Heart left ventricle (tissue), 16 donors: ENCODE data around the gene NOP56. TPM values are rescaled to one million over a fixed set of nuclear protein-coding genes. Genes with fewer than 3 reads are reported as not detected.

Experiments used
- ATAC-seq, 4 donors: fragments of 200-7000 bp; cut with Tn5 transposase; one replicate each; pipeline ENCODE4 v1.9.1; 2020 to 2022; ENCODE audit warnings: moderate library complexity in 4 of 4, mild to moderate bottlenecking in 3 of 4, moderate number of reproducible peaks in 1 of 4
- DNase-seq, 5 donors: peaks; one replicate each; pipeline ENCODE4 v3.0.0-alpha.2; 2020
- H3K27ac ChIP-seq, 12 donors: fragments of 200-600 bp; sonication (generic) in 4 of 12; one replicate each; pipeline versions ENCODE4 v1.5.0 to v1.8.0; 2016 to 2022; ENCODE audit warnings: mild to moderate bottlenecking in 2 of 12
- H3K27me3 ChIP-seq, 9 donors: fragments of 200-600 bp; sonication (generic) in 2 of 9; one replicate each; pipeline versions ENCODE4 v1.5.1 to v1.8.0; 2016 to 2022; ENCODE audit warnings: mild to moderate bottlenecking in 3 of 9
- H3K36me3 ChIP-seq, 9 donors: fragments of 200-600 bp; sonication (generic) in 2 of 9; one replicate each; pipeline versions ENCODE4 v1.5.0 to v1.8.0; 2018 to 2022; ENCODE audit warnings: mild to moderate bottlenecking in 2 of 9
- H3K4me1 ChIP-seq, 12 donors: fragments of 200-600 bp; sonication (generic) in 4 of 12; one replicate each; pipeline versions ENCODE4 v1.5.0 to v1.8.0; 2016 to 2022; ENCODE audit warnings: mild to moderate bottlenecking in 3 of 12
- H3K4me3 ChIP-seq, 12 donors: fragments of 200-600 bp; sonication (generic) in 4 of 12; one replicate each; pipeline versions ENCODE4 v1.5.0 to v1.8.0; 2017 to 2022; ENCODE audit warnings: mild to moderate bottlenecking in 9 of 12, moderate library complexity in 4 of 12
- H3K9me3 ChIP-seq, 12 donors: fragments of 200-600 bp; sonication (generic) in 4 of 12; one replicate each; pipeline versions ENCODE4 v1.5.0 to v1.8.0; 2016 to 2022; ENCODE audit warnings: mild to moderate bottlenecking in 1 of 12
- CTCF ChIP-seq, 12 donors: fragments of 200-600 bp; sonication (generic) in 4 of 12; IDR thresholded peaks; one replicate each; pipeline versions ENCODE4 v1.5.0 to v1.8.0; 2018 to 2022; ENCODE audit warnings: antibody characterized with exemption in 12 of 12, mild to moderate bottlenecking in 5 of 12
- POLR2A ChIP-seq, 2 donors: fragments of 450-650 bp; IDR thresholded peaks; one replicate each; pipeline ENCODE4 v1.6.1; 2017; ENCODE audit warnings: antibody characterized with exemption in 2 of 2, mild to moderate bottlenecking in 2 of 2, moderate library complexity in 2 of 2
- WGBS, 4 donors: extraction: QIAGEN DNeasy Blood & Tissue Kit in 2 of 4; methylation state at CpG; one replicate each; pipeline versions ENCODE4 v1.1.5 to v1.1.7; 2013 to 2018; 5-methylcytosine and 5-hydroxymethylcytosine counted together
- intact Hi-C, 10 donors: fragments of 100-400 bp; cut with DNase I; formaldehyde crosslinking; loops; one replicate each; pipeline versions ENCODE4 v1.11.1 to v1.14.2; 2022
- polyA plus RNA-seq, 2 donors: library from polyadenylated mRNA; stranded (reverse); fragments of 200-250 nt; gene quantifications; one replicate each; pipeline ENCODE4 v1.2.3, GENCODE V29; 2013
- total RNA-seq, 9 donors: library from RNA; depleted of rRNA in 2 of 9; stranded (reverse); fragments of >200 nt in 2 of 9; fragmentation: NEBNext Ultra II Directional in 3 of 9; extraction: Animal tissue kit (Norgen Biotek cat#: 25700) in 3 of 9; gene quantifications; one replicate each; pipeline versions ENCODE4 v1.1.0 to v1.2.4, GENCODE V29; 2016 to 2023
- donor health status: ischemic (EF 13 %, LVEDD 7.1; RV severe dilation, severe dysfunction).
- donor health status: healthy with polysubstance abuse.
- donor health status: DM: no; HTN: yes; CAD: no.
- donor health status: DM: no; HTN: no; CAD: no.
- donor health status: ischemic (EF 25% LVEDD 6.9; RV normal size, moderate dysfunction).
- donor health status: ischemic (EF 25% LVEDD 5.7; RV mildly dilated, moderate dysfunction).
- donor health status: healthy.
- donor health status: DM: yes; HTN: yes; CAD: no.
- donor health status: ischemic (EF 35%, LVEDD 5.7; RV mildly dilated, moderate dysfunction).
- donor health status: nonischemic (EF 11% LVEDD 7.7; RV severe dilation, severe dysfunction).
- donor health status: DM: yes; HTN: yes; CAD: no.
- donor health status: PGD.
- donor health status: ischemic (EF 29% LVEDD 5.4; RV normal size, mild dysfunction).
- donor health status: nonischemic (EF 23%, LVEDD 6.1; RV moderate dilation, normal function).

The NOP56 gene
- total and polyA plus RNA-seq, 11 donors = 24.6 to 78.8 (median 51.0) TPM

GRCh38 chr20:2604506-2604835, 48.0 kb upstream of the NOP56 start:
- TF ChIP-seq CTCF (IDR thresholded peaks at IDR 0.05) (no peak), POLR2A (IDR thresholded peaks at IDR 0.05) (no peak)
- Histone ChIP-seq H3K9me3 (peaks cover 0 to 23% (median 11%) of the 10 kb centered on the region in 12 donors), H3K4me1 (no peaks in the 10 kb centered on the region), H3K36me3 (no peaks in the 10 kb centered on the region), H3K4me3 (no peak overlapping the region), H3K27me3 (peaks cover 0 to 3% (median 0%) of the 10 kb centered on the region in 9 donors), H3K27ac (no peak overlapping the region)
- DNase-seq = no peak
- no peak for ATAC-seq
- intact Hi-C loops = no loop called here
- WGBS, 4 donors = 39 to 46% (median 41%) methylated on average over 3 of the region's 3 CpGs

- no peak overlapping the region for H3K27ac ChIP-seq
- H3K36me3 ChIP-seq = no peaks in the 10 kb centered on the region
- H3K27me3 ChIP-seq = peaks cover 0 to 7% (median 0%) of the 10 kb centered on the region in 9 donors
- intact Hi-C loops = no loop called here
- TF ChIP-seq CTCF (IDR thresholded peaks at IDR 0.05) = no peak
- TF ChIP-seq POLR2A (IDR thresholded peaks at IDR 0.05) = no peak
- H3K4me3 ChIP-seq = no peak overlapping the region
- no peaks in the 10 kb centered on the region for H3K4me1 ChIP-seq
- H3K9me3 ChIP-seq = peaks cover 0 to 23% (median 11%) of the 10 kb centered on the region in 12 donors
- 88 to 96% (median 90%) methylated on average over 1 of the region's 1 CpG for WGBS, 4 donors
- no peak for ATAC-seq
- DNase-seq = no peak
Measured at GRCh38 chr20:2606507-2607006, 45.9 kb upstream of the NOP56 start.

GRCh38 chr20:2610326-2610725, 42.1 kb upstream of the NOP56 start:
- ATAC-seq = no peak
- no peaks in the 10 kb centered on the region for H3K4me1 ChIP-seq
- H3K9me3 ChIP-seq = peaks cover 0 to 25% (median 13%) of the 10 kb centered on the region in 12 donors
- TF ChIP-seq CTCF (IDR thresholded peaks at IDR 0.05) (no peak), POLR2A (IDR thresholded peaks at IDR 0.05) (no peak)
- DNase-seq = no peak
- H3K4me3 ChIP-seq = no peak overlapping the region
- H3K36me3 ChIP-seq = no peaks in the 10 kb centered on the region
- no peak overlapping the region for H3K27ac ChIP-seq
- H3K27me3 ChIP-seq = peaks cover 0 to 8% (median 3%) of the 10 kb centered on the region in 9 donors
- 75 to 87% (median 77%) methylated on average over 6 of the region's 6 CpGs for WGBS, 4 donors
- intact Hi-C loops = no loop called here

- H3K4me1 ChIP-seq = no peaks in the 10 kb centered on the region
- no peak for TF ChIP-seq POLR2A (IDR thresholded peaks at IDR 0.05)
- TF ChIP-seq CTCF (IDR thresholded peaks at IDR 0.05) = no peak
- 59 to 75% (median 70%) methylated on average over 6 of the region's 6 CpGs for WGBS, 4 donors
- H3K27ac ChIP-seq = no peak overlapping the region
- DNase-seq = no peak
- no peaks in the 10 kb centered on the region for H3K36me3 ChIP-seq
- intact Hi-C loops = no loop called here
- H3K9me3 ChIP-seq = peaks cover 0 to 20% (median 8%) of the 10 kb centered on the region in 12 donors
- no peak for ATAC-seq
- peaks cover 0 to 8% (median 3%) of the 10 kb centered on the region in 9 donors for H3K27me3 ChIP-seq
- no peak overlapping the region for H3K4me3 ChIP-seq
Measured at GRCh38 chr20:2610941-2611720, 41.3 kb upstream of the NOP56 start.
